Parathyroid adenoma (tissue), 2 donors: ENCODE data around the gene RSL24D1.
A peak's percentile ranks its signal among the peaks of the same experiment; 100 is the strongest.

Source experiments
- H2AFZ ChIP-seq: fragments of 300-600 bp; sonication (generic); one replicate; pipeline ENCODE4 v1.7.0; 2017; ENCODE audit warnings: antibody characterized with exemption, mild to moderate bottlenecking
- H3K27ac ChIP-seq: fragments of 300-600 bp; sonication (generic); one replicate; pipeline ENCODE4 v1.7.0; 2017
- H3K27me3 ChIP-seq: fragments of 300-600 bp; sonication (generic); one replicate; pipeline ENCODE4 v1.7.0; 2017; ENCODE audit warnings: low read length; ENCODE audit not compliant: control insufficient read depth, insufficient read depth
- H3K36me3 ChIP-seq: fragments of 300-600 bp; sonication (generic); one replicate; pipeline ENCODE4 v1.7.0; 2017; ENCODE audit warnings: low read length; ENCODE audit not compliant: control insufficient read depth, insufficient read depth
- H3K4me1 ChIP-seq: fragments of 300-600 bp; sonication (generic); one replicate; pipeline ENCODE4 v1.7.0; 2017; ENCODE audit warnings: control low read depth
- H3K4me2 ChIP-seq: fragments of 300-600 bp; sonication (generic); one replicate; pipeline ENCODE4 v1.7.0; 2017; ENCODE audit warnings: low read length
- H3K4me3 ChIP-seq: fragments of 300-600 bp; sonication (generic); one replicate; pipeline ENCODE4 v1.7.0; 2017; ENCODE audit warnings: low read depth, low read length
- H3K79me2 ChIP-seq: fragments of 300-600 bp; sonication (generic); one replicate; pipeline ENCODE4 v1.7.0; 2017; ENCODE audit warnings: control low read depth
- H3K9ac ChIP-seq: fragments of 300-600 bp; sonication (generic); one replicate; pipeline ENCODE4 v1.7.0; 2017; ENCODE audit warnings: mild to moderate bottlenecking
- H3K9me3 ChIP-seq: fragments of 300-600 bp; sonication (generic); one replicate; pipeline ENCODE4 v1.7.0; 2017; ENCODE audit warnings: low read length; ENCODE audit not compliant: control insufficient read depth
- CTCF ChIP-seq: fragments of 300-600 bp; sonication (generic); IDR thresholded peaks from one replicate; pipeline ENCODE4 v1.7.0; 2017; ENCODE audit warnings: antibody characterized with exemption, mild to moderate bottlenecking
- donor health status: primary hyperparathyroidism.

The RSL24D1 gene

GRCh38 chr15:55198706-55199105, 2.0 kb upstream of the RSL24D1 start:
- H2AFZ ChIP-seq = no peak overlapping the region
- no peaks in the 10 kb centered on the region for H3K27me3 ChIP-seq
- no peak overlapping the region for H3K9ac ChIP-seq
- H3K9me3 ChIP-seq = no peaks in the 10 kb centered on the region
- TF ChIP-seq CTCF = no peak
- H3K36me3 ChIP-seq = no peaks in the 10 kb centered on the region
- no peaks in the 10 kb centered on the region for H3K4me1 ChIP-seq
- H3K79me2 ChIP-seq = peaks cover 10% of the 10 kb centered on the region
- no peak overlapping the region for H3K4me3 ChIP-seq
- no peak overlapping the region for H3K4me2 ChIP-seq
- no peak overlapping the region for H3K27ac ChIP-seq

DNA sequence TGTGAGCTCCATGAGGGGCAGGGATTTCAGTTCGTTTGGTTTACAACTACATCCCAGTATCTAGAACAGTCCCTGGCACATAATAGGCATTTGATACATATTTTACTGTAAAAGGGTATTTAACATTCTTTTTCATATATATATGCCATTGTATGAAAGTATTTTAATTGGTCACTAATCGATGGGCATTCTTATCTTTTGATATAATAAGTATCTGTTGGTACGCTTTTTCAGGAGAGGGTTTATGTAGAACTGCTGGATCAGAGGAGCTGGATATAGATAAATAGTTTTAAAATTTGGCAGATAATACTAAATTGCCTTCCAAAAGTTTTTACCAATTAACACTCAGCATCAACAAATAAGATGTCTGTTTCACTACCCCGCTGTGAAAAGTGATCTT, 978 bp upstream of the RSL24D1 start:
- no peak overlapping the region for H3K27ac ChIP-seq
- no peak overlapping the region for H3K9ac ChIP-seq
- no peaks in the 10 kb centered on the region for H3K27me3 ChIP-seq
- H3K4me1 ChIP-seq = no peaks in the 10 kb centered on the region
- H2AFZ ChIP-seq = peak overlapping the region; percentile 85
- H3K36me3 ChIP-seq = no peaks in the 10 kb centered on the region
- peak overlapping the region; percentile 97 for H3K4me2 ChIP-seq
- H3K79me2 ChIP-seq = peaks cover 10% of the 10 kb centered on the region
- H3K4me3 ChIP-seq = peak overlapping the region; percentile 91
- no peak for TF ChIP-seq CTCF
- H3K9me3 ChIP-seq = no peaks in the 10 kb centered on the region

DNA sequence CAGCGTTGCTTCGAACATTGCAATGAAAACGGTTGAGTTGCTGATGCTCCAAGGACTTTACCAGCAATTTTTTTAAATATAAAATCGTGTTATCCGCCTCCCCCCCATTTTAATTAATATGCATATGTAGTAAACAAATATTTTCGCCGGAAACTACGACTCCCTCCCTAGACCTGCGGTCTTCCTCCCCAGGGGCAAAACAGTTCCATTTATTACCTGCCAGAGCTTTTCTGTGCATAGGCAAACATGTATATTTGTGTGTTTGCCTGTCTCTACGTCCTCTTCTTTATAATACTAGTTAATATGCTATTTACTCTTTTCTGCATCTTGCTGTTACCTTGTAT, 593 bp upstream of the RSL24D1 start:
- peak overlapping the region; percentile 48 for H3K9ac ChIP-seq
- peak overlapping the region; percentile 97 for H3K4me2 ChIP-seq
- H3K27ac ChIP-seq = peak overlapping the region; percentile 90
- H3K9me3 ChIP-seq = no peaks in the 10 kb centered on the region
- H3K4me3 ChIP-seq = peak overlapping the region; percentile 91
- H3K27me3 ChIP-seq = no peaks in the 10 kb centered on the region
- TF ChIP-seq CTCF = no peak
- H3K36me3 ChIP-seq = no peaks in the 10 kb centered on the region
- peaks cover 10% of the 10 kb centered on the region for H3K79me2 ChIP-seq
- H2AFZ ChIP-seq = peak overlapping the region; percentile 85
- H3K4me1 ChIP-seq = no peaks in the 10 kb centered on the region

DNA sequence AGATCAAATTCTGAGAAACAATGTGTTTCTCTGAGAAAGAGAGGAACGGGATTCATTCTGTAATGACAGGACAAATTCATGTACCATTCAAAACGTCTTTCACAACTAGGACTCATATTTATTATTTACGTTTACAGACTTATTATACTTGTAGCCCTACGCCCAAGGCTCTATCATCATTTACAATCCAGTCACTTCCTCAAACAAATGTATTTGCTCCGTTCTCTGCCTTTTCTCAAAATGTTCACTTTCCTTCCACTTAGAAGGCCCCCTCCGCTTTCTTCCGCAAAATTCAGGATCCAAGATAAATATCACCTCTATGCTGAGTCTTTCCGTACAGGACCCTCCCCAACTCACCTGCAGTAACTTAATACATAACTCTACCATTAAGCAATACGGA, 745 bp downstream of the RSL24D1 start:
- no peaks in the 10 kb centered on the region for H3K4me1 ChIP-seq
- H2AFZ ChIP-seq = peak overlapping the region; percentile 85
- H3K27ac ChIP-seq = peak overlapping the region; percentile 90
- no peaks in the 10 kb centered on the region for H3K9me3 ChIP-seq
- H3K36me3 ChIP-seq = no peaks in the 10 kb centered on the region
- peak overlapping the region; percentile 97 for H3K4me2 ChIP-seq
- no peak overlapping the region for H3K9ac ChIP-seq
- H3K79me2 ChIP-seq = peaks cover 10% of the 10 kb centered on the region
- no peaks in the 10 kb centered on the region for H3K27me3 ChIP-seq
- peak overlapping the region; percentile 91 for H3K4me3 ChIP-seq
- no peak for TF ChIP-seq CTCF

- Histone ChIP-seq H3K4me3 (no peak overlapping the region), H3K4me2 (no peak overlapping the region), H3K27ac (no peak overlapping the region), H3K9me3 (no peaks in the 10 kb centered on the region), H3K27me3 (no peaks in the 10 kb centered on the region), H3K4me1 (no peaks in the 10 kb centered on the region), H3K36me3 (no peaks in the 10 kb centered on the region), H2AFZ (no peak overlapping the region), H3K79me2 (peaks cover 10% of the 10 kb centered on the region), H3K9ac (no peak overlapping the region)
- TF ChIP-seq CTCF = no peak
Observed at GRCh38 chr15:55194256-55194655, 2.5 kb downstream of the RSL24D1 start.
